ENCODE data around the gene KLK4. TPM values are rescaled to one million over a fixed set of nuclear protein-coding genes. Genes with fewer than 3 reads are reported as not detected.

KLK4 gene
- total RNA-seq, 1 donor from 2014 or later, result not detected

DNA sequence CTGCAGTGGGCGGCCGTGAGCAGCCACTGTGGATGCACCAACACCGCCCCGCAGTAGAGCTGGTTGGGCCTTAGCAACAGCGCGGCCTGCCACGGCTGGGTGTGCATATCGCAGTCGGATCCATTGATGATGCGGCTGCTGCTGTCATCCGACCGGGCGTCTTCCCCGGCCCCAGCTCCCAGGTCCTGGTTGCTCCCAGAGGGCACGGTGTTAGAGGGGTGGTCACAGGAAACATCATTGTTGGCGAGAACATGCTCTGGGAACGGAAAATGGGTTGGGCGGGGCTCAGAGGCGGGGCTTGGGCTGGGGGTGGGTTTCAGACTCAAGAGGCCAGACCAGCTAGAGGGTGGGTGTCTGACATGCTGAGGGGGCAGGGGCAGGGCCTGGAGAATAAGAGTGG lies 38.7 kb upstream of the KLK4 start:
- Mint-ChIP-seq H3K4me1 (ENCODE audit: unreplicated experiment) (no peaks in the 10 kb centered on the region), H3K9me3 (ENCODE audit: unreplicated experiment) (peaks cover 5% of the 10 kb centered on the region), H3K27ac (ENCODE audit: unreplicated experiment) (no peak overlapping the region), H3K36me3 (ENCODE audit: unreplicated experiment) (no peaks in the 10 kb centered on the region), H3K27me3 (ENCODE audit: unreplicated experiment) (no peaks in the 10 kb centered on the region), H3K4me3 (ENCODE audit: unreplicated experiment) (no peak overlapping the region)
- TF ChIP-seq, protein P1, sequence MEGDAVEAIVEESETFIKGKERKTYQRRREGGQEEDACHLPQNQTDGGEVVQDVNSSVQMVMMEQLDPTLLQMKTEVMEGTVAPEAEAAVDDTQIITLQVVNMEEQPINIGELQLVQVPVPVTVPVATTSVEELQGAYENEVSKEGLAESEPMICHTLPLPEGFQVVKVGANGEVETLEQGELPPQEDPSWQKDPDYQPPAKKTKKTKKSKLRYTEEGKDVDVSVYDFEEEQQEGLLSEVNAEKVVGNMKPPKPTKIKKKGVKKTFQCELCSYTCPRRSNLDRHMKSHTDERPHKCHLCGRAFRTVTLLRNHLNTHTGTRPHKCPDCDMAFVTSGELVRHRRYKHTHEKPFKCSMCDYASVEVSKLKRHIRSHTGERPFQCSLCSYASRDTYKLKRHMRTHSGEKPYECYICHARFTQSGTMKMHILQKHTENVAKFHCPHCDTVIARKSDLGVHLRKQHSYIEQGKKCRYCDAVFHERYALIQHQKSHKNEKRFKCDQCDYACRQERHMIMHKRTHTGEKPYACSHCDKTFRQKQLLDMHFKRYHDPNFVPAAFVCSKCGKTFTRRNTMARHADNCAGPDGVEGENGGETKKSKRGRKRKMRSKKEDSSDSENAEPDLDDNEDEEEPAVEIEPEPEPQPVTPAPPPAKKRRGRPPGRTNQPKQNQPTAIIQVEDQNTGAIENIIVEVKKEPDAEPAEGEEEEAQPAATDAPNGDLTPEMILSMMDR (IDR thresholded peaks at IDR 0.05), result no peak
- DNase-seq (ENCODE audit: extremely low spot score, unreplicated experiment), result no peak

DNA sequence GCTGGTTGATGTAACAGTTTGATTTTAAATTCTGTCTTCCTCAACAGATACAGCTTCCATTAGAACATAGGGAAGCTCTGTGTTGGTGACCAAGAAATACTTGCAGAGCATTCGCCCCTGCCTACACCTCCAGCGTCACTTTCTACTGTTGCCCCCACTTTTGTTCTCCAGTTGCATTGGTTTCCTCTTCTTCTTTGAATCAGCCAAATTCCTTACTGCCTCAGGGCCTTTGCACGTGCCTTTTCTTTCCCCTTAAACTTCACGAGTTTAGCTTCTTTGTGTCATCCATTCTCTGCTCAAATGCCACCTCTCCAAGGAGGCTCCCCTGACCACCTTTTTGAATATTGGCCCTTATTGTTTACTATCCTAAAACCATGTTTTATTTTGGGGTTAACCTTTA lies 35.9 kb upstream of the KLK4 start:
- H3K4me1 Mint-ChIP-seq (ENCODE audit: unreplicated experiment), result no peaks in the 10 kb centered on the region
- H3K9me3 Mint-ChIP-seq (ENCODE audit: unreplicated experiment), result peaks cover 5% of the 10 kb centered on the region
- TF ChIP-seq, protein P1 (IDR thresholded peaks at IDR 0.05), result no peak
- H3K36me3 Mint-ChIP-seq (ENCODE audit: unreplicated experiment), result no peaks in the 10 kb centered on the region
- H3K27me3 Mint-ChIP-seq (ENCODE audit: unreplicated experiment), result no peaks in the 10 kb centered on the region
- DNase-seq (ENCODE audit: extremely low spot score, unreplicated experiment), result no peak
- H3K27ac Mint-ChIP-seq (ENCODE audit: unreplicated experiment), result no peak overlapping the region
- no peak overlapping the region for H3K4me3 Mint-ChIP-seq (ENCODE audit: unreplicated experiment)

DNA sequence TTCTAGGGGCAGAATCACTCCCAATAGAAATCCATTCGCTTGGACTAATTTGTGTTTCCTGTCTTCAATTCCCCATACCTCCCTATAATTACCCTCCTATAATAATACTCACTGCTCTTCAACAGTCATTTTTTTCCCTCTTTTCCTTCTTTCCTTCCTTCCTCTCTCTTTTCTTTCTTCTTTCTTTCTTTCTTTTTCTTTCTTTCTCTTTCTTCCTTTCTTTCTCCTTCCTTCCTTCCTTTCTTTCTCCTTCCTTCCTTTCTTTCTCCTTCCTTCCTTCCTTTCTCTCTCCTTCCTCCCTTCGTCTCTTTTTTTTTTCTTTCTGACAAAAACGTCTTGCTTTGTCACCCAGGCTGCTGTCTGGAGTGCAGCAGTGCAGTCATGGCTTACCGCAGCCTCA lies 33.6 kb upstream of the KLK4 start:
- Mint-ChIP-seq H3K27me3 (ENCODE audit: unreplicated experiment) (no peaks in the 10 kb centered on the region), H3K4me1 (ENCODE audit: unreplicated experiment) (no peaks in the 10 kb centered on the region), H3K27ac (ENCODE audit: unreplicated experiment) (no peak overlapping the region), H3K9me3 (ENCODE audit: unreplicated experiment) (peaks cover 10% of the 10 kb centered on the region), H3K4me3 (ENCODE audit: unreplicated experiment) (no peak overlapping the region), H3K36me3 (ENCODE audit: unreplicated experiment) (no peaks in the 10 kb centered on the region)
- no peak for DNase-seq (ENCODE audit: extremely low spot score, unreplicated experiment)
- TF ChIP-seq, protein P1 (IDR thresholded peaks at IDR 0.05), result no peak

DNA sequence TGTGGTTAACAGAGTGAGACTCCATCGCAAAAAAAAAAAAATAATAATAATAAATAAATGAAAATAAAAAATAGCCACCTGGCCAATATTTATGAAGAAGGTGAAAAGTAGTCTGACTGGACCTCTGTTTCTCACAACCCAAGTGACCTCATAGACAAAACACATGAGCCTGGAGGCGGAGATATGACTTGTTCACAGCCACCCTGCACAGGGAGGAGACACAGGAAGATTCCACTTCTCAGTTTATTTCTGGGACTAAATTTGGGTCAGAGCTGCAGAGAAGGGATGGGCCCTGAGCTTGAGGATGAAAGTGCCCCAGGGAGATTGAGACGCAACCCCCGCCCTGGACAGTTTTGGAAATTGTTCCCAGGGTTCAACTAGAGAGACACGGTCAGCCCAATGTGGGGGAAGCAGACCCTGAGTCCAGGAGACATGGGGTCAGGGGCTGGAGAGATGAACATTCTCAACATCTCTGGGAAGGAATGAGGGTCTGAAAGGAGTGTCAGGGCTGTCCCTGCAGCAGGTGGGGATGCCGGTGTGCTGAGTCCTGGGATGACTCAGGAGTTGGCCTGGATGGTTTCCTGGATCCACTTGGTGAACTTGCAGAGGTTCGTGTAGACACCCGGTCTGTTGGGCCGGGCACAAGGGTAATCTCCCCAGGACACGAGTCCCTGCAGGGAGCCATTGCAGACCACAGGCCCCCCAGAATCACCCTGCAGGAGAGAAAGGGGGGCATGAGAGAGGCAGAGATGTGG lies 32.1 kb upstream of the KLK4 start:
- Mint-ChIP-seq H3K27me3 (ENCODE audit: unreplicated experiment) (no peaks in the 10 kb centered on the region), H3K4me1 (ENCODE audit: unreplicated experiment) (no peaks in the 10 kb centered on the region), H3K4me3 (ENCODE audit: unreplicated experiment) (no peak overlapping the region), H3K9me3 (ENCODE audit: unreplicated experiment) (peaks cover 17% of the 10 kb centered on the region), H3K27ac (ENCODE audit: unreplicated experiment) (no peak overlapping the region), H3K36me3 (ENCODE audit: unreplicated experiment) (no peaks in the 10 kb centered on the region)
- TF ChIP-seq, protein P1 (IDR thresholded peaks at IDR 0.05), result no peak
- no peak for DNase-seq (ENCODE audit: extremely low spot score, unreplicated experiment)

DNA sequence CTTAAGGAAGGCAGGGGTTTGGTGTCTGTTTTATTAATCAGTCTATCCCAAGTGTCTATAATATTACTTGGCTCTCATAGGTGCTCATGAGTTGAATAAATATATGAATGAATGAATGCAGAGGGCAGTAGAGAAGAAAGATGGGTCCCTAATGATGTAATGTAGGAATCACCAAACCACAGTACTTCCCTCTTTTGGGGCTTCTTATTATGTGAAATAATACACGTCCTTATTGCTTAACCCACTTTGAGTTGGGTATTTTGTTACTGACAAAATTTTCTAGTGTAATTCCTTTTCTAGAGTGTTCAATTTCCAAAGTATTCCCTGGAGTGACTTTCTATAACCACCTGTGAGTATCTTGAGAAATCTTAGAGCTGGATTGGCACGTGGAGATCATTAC lies 28.4 kb upstream of the KLK4 start:
- Mint-ChIP-seq H3K4me1 (ENCODE audit: unreplicated experiment) (no peaks in the 10 kb centered on the region), H3K4me3 (ENCODE audit: unreplicated experiment) (no peak overlapping the region), H3K27me3 (ENCODE audit: unreplicated experiment) (no peaks in the 10 kb centered on the region), H3K9me3 (ENCODE audit: unreplicated experiment) (peaks cover 17% of the 10 kb centered on the region), H3K27ac (ENCODE audit: unreplicated experiment) (no peak overlapping the region), H3K36me3 (ENCODE audit: unreplicated experiment) (no peaks in the 10 kb centered on the region)
- TF ChIP-seq, protein P1 (IDR thresholded peaks at IDR 0.05), result no peak
- no peak for DNase-seq (ENCODE audit: extremely low spot score, unreplicated experiment)

Measured in osteocyte (in vitro differentiated cells).